Stimulated activated CD4-positive, alpha-beta T cell treated with anti-CD3 and anti-CD28 coated beads, Interleukin-1b, Interleukin-23, amount 100 ng/mL, for 1 hour (primary cell): ENCODE data around the gene TMEM126A.

Experiments used
- DNase-seq, 2 donors: peaks; one replicate each; pipeline ENCODE4 v3.0.0-alpha.2; 2020; ENCODE audit warnings: low read depth in 2 of 2

TMEM126A gene

DNA sequence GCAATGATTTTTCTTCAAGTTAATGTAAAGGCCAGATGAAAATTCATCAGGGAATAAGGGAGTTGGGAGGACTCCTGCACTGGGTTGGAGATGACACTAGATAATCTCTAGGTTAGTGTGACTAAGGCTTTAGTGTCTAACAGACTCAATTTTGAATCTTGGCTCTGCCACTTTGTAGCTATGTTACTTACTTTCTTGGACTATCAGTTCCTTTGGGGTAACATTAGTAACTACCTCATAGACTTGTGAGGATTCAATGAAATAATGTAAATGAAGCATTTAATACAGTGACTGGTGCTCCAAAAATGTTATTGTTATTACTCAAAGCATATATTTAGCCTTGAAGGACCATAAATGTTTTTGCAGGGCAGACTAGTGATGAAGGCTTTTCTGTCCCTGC lies 47.8 kb downstream of the TMEM126A start:
- no peak for DNase-seq

DNA sequence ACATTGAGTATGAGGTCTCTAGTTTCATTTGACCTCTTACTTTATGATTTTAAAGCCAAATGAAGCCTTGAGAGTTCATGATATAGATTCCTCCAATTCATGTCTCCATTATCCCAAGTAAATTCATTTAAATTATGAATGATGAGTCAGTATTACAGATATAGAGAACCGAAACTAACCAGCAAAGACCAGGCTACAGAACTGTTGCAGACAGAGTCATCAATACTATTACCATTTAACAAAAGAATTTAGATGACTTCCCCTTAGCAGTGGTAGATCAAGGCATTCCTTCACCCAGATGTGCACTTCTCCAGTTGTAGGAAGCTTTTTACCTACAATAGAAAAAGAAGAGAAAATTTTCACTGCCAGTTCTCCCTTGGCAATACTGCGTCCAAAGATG lies 50.0 kb downstream of the TMEM126A start:
- no peak for DNase-seq

DNA sequence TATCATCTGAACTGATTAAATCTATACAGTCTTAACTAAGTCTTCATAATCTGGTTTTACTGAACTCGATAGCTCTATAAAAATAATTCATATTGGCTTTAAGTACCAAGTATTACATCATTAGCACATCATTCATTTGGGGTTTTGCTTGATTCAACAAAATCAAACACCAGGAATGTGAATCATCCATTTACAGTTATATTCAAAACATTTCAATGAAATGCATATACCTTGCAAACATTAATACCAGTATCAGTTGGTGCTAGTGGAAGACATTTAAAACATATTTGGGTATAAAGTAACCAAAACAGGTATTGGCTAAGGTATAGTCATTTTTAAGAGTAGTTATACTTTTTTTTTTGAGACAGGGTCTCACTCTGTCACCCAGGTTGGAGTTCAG lies 50.4 kb downstream of the TMEM126A start:
- no peak for DNase-seq

DNA sequence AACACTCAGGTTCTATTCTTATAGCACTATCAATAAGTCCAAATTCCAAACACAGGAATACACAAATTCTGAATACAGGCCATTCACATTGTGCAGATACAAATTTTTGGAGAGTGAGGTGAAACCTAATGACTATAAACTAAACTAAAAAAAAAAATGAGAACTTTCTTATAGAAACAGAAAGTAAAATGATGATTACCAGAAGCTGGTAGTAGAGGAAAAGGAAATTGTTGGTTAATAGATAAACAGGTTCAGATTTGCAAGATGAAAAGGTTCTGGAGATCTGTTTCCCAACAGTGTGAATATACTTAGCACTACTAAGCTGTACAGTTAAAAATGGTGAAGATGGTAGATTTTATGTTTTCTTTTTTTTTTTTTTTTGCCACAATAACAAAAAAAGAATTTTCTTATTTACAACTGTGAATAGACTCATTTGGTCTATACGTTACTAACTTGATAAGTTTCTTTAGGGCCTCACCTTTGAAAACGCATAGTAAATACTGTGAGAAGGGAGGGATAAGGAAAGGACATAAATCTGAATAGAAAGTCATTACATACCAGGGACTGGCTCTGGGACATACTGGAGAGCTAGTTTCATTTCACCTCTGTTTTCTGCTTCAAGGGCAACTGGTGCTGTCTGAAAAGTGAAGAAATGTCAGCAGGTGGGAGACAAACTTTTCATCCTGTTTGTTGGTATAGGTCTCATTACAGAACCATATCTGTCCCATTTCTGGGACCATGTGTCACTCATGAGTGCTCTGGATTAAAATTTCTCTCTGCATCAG lies 52.4 kb downstream of the TMEM126A start:
- no peak for DNase-seq

DNA sequence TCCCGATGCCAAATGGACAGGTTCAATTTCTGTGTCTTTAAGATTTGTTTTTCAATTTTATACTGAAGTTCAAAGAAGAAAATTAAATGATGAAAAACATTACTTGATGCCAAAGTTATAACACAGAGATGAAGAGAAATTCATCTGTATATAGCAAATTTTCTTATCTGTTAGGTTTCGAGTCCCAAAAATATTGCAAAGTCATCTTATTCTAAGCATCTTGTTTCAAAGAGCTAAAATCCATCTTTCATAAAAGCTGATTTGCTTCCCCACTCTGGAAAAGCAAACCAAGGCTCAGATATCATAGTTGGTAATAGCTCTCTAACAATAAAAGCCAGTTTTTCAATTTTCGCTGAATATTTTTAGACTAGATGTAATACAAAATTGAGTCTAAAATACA lies 57.2 kb downstream of the TMEM126A start:
- no peak for DNase-seq

DNA sequence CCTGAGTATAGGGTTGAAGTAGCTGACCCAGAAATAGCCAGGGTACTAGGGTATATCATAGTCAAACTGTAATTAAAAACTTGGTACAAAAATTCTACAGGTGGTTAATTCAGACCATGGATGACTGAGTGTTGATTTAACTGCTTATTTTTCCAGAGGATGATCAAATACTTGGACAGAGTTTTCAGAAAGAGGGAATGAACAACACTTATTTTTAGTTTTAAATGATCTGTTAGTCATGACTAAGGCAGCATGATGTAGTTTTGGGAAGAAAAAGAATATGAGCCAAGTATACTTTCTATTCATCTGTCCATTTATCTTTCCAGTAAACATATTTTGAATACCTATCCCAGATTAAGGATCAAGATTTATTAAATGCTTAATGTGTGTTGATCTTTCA lies 58.0 kb downstream of the TMEM126A start:
- no peak for DNase-seq
